Muscle layer of colon (tissue), 2 donors: ENCODE results near the gene TAF15.
A peak's percentile ranks its signal among the peaks of the same experiment; 100 is the strongest.

Source experiments
- H3K27ac ChIP-seq: one replicate; pipeline ENCODE4 v1.7.0; 2013; ENCODE audit warnings: low read depth, mild to moderate bottlenecking, low read length, moderate library complexity
- H3K27me3 ChIP-seq, 2 donors: one replicate each; pipeline ENCODE4 v1.7.0; 2013; ENCODE audit warnings: low read length in 2 of 2, mild to moderate bottlenecking in 2 of 2; ENCODE audit not compliant: insufficient read depth in 2 of 2, control insufficient read depth in 1 of 2
- H3K36me3 ChIP-seq: one replicate; pipeline ENCODE4 v1.7.0; 2013; ENCODE audit warnings: mild to moderate bottlenecking, low read length; ENCODE audit not compliant: insufficient read depth
- H3K4me1 ChIP-seq: one replicate; pipeline ENCODE4 v1.7.0; 2013; ENCODE audit warnings: mild to moderate bottlenecking, low read length; ENCODE audit not compliant: insufficient read depth
- H3K4me3 ChIP-seq, 2 donors: one replicate each; pipeline ENCODE4 v1.7.0; 2013; ENCODE audit warnings: low read length in 2 of 2, low read depth in 1 of 2, mild to moderate bottlenecking in 1 of 2, moderate library complexity in 1 of 2
- H3K9ac ChIP-seq: one replicate; pipeline ENCODE4 v1.7.0; 2013; ENCODE audit warnings: low read length
- H3K9me3 ChIP-seq: one replicate; pipeline ENCODE4 v1.7.0; 2013; ENCODE audit warnings: mild to moderate bottlenecking, low read length
- donor health status: abdominal sarcoma.
- donor health status: Adenocarcinoma of cecum.

The TAF15 gene

GRCh38 chr17:35807371-35808144 lies 1.7 kb upstream of the TAF15 start:
- H3K9ac ChIP-seq, result no peak overlapping the region
- H3K27me3 ChIP-seq, result no peaks in the 10 kb centered on the region
- no peaks in the 10 kb centered on the region for H3K36me3 ChIP-seq
- no peak overlapping the region for H3K27ac ChIP-seq
- no peaks in the 10 kb centered on the region for H3K9me3 ChIP-seq
- peaks cover 30% of the 10 kb centered on the region for H3K4me1 ChIP-seq
- no peak overlapping the region for H3K4me3 ChIP-seq

- Histone ChIP-seq H3K36me3 (no peaks in the 10 kb centered on the region), H3K27ac (peak overlapping the region; percentile 36), H3K27me3 (no peaks in the 10 kb centered on the region), H3K4me3 (peak overlapping the region; percentile 79 to 98), H3K4me1 (peaks cover 30% of the 10 kb centered on the region), H3K9ac (peak overlapping the region; percentile 15), H3K9me3 (no peaks in the 10 kb centered on the region)
Measured at GRCh38 chr17:35808240-35808961, 883 bp upstream of the TAF15 start.

- H3K36me3 ChIP-seq, result no peaks in the 10 kb centered on the region
- no peaks in the 10 kb centered on the region for H3K9me3 ChIP-seq
- H3K4me1 ChIP-seq, result peaks cover 32% of the 10 kb centered on the region
- H3K27ac ChIP-seq, result peak overlapping the region; percentile 78
- H3K4me3 ChIP-seq, result peak overlapping the region; percentile 79 to 98
- no peaks in the 10 kb centered on the region for H3K27me3 ChIP-seq
- peak overlapping the region; percentile 81 for H3K9ac ChIP-seq
Measured at GRCh38 chr17:35809855-35810461, 674 bp downstream of the TAF15 start.

- H3K9me3 ChIP-seq, result no peaks in the 10 kb centered on the region
- H3K4me3 ChIP-seq, result no peak overlapping the region
- peaks cover 38% of the 10 kb centered on the region for H3K4me1 ChIP-seq
- no peak overlapping the region for H3K9ac ChIP-seq
- no peak overlapping the region for H3K27ac ChIP-seq
- no peaks in the 10 kb centered on the region for H3K36me3 ChIP-seq
- H3K27me3 ChIP-seq, result no peaks in the 10 kb centered on the region
Measured at GRCh38 chr17:35811759-35812158, 2.5 kb downstream of the TAF15 start.

GRCh38 chr17:35812456-35812855 lies 3.2 kb downstream of the TAF15 start:
- peaks cover 45% of the 10 kb centered on the region for H3K4me1 ChIP-seq
- H3K36me3 ChIP-seq, result no peaks in the 10 kb centered on the region
- no peak overlapping the region for H3K27ac ChIP-seq
- no peaks in the 10 kb centered on the region for H3K27me3 ChIP-seq
- no peaks in the 10 kb centered on the region for H3K9me3 ChIP-seq
- no peak overlapping the region for H3K9ac ChIP-seq
- H3K4me3 ChIP-seq, result no peak overlapping the region

GRCh38 chr17:35816723-35817122 lies 7.4 kb downstream of the TAF15 start:
- Histone ChIP-seq H3K27me3 (no peaks in the 10 kb centered on the region), H3K9ac (no peak overlapping the region), H3K27ac (no peak overlapping the region), H3K9me3 (no peaks in the 10 kb centered on the region), H3K4me1 (peaks cover 21% of the 10 kb centered on the region), H3K36me3 (peaks cover 20% of the 10 kb centered on the region), H3K4me3 (no peak overlapping the region)

GRCh38 chr17:35817196-35817595 lies 7.9 kb downstream of the TAF15 start:
- no peak overlapping the region for H3K9ac ChIP-seq
- peaks cover 20% of the 10 kb centered on the region for H3K36me3 ChIP-seq
- H3K27ac ChIP-seq, result no peak overlapping the region
- H3K4me3 ChIP-seq, result no peak overlapping the region
- no peaks in the 10 kb centered on the region for H3K9me3 ChIP-seq
- peaks cover 16% of the 10 kb centered on the region for H3K4me1 ChIP-seq
- H3K27me3 ChIP-seq, result no peaks in the 10 kb centered on the region

GRCh38 chr17:35819455-35819854 lies 10.2 kb downstream of the TAF15 start:
- Histone ChIP-seq H3K36me3 (peaks cover 40% of the 10 kb centered on the region), H3K27ac (no peak overlapping the region), H3K4me1 (peaks cover 15% of the 10 kb centered on the region), H3K27me3 (no peaks in the 10 kb centered on the region), H3K9ac (no peak overlapping the region), H3K9me3 (no peaks in the 10 kb centered on the region), H3K4me3 (no peak overlapping the region)

- H3K9me3 ChIP-seq, result no peaks in the 10 kb centered on the region
- H3K4me1 ChIP-seq, result peaks cover 8% of the 10 kb centered on the region
- H3K27me3 ChIP-seq, result no peaks in the 10 kb centered on the region
- H3K27ac ChIP-seq, result no peak overlapping the region
- H3K9ac ChIP-seq, result no peak overlapping the region
- H3K36me3 ChIP-seq, result peaks cover 50% of the 10 kb centered on the region
- H3K4me3 ChIP-seq, result no peak overlapping the region
Measured at GRCh38 chr17:35821308-35821707, 12.0 kb downstream of the TAF15 start.

- Histone ChIP-seq H3K36me3 (peaks cover 65% of the 10 kb centered on the region), H3K4me3 (no peak overlapping the region), H3K27me3 (no peaks in the 10 kb centered on the region), H3K9me3 (no peaks in the 10 kb centered on the region), H3K27ac (no peak overlapping the region), H3K9ac (no peak overlapping the region), H3K4me1 (no peaks in the 10 kb centered on the region)
Measured at GRCh38 chr17:35825206-35825605, 15.9 kb downstream of the TAF15 start.

- Histone ChIP-seq H3K4me1 (no peaks in the 10 kb centered on the region), H3K4me3 (no peak overlapping the region), H3K9ac (no peak overlapping the region), H3K27ac (no peak overlapping the region), H3K36me3 (peaks cover 47% of the 10 kb centered on the region), H3K27me3 (no peaks in the 10 kb centered on the region), H3K9me3 (no peaks in the 10 kb centered on the region)
Measured at GRCh38 chr17:35841101-35841500, 31.8 kb downstream of the TAF15 start.
